GM12878 (cell line): ENCODE data around the gene U2AF2. TPM values are rescaled to one million over a fixed set of nuclear protein-coding genes. Genes with fewer than 3 reads are reported as not detected.

Source experiments
- ATAC-seq: fragments of 200-7000 bp; cut with Tn5 transposase; 3 replicates; pipeline ENCODE4 v1.9.1; 2020; ENCODE audit warnings: mild to moderate bottlenecking, moderate library complexity
- BruUV-seq: library from RNA; stranded (reverse); fragments of 400-500 nt; replicated peaks from 2 replicates; lab custom pipeline; 2021; lab: Mats Ljungman, UMichigan
- CTCF ChIA-PET: fragments of 300-600 bp; sonication (Branson Sonifier 250); formaldehyde crosslinking; extraction: SDS; loops from one replicate; lab custom pipeline; 2021; ENCODE audit warnings: inconsistent platforms; lab: Yijun Ruan, JAX
- POLR2A ChIA-PET: fragments of 350-600 bp; formaldehyde crosslinking; extraction: SDS; loops from one replicate; lab custom pipeline; 2021; ENCODE audit warnings: inconsistent platforms; lab: Charles Lee
- RAD21 ChIA-PET: fragments of 300-600 bp; sonication (Branson Sonifier 250); formaldehyde crosslinking; loops from one replicate; lab custom pipeline; 2023; ENCODE audit warnings: antibody characterized with exemption; ENCODE audit not compliant: unreplicated experiment; lab: Charles Lee
- SMC1A ChIA-PET: fragments of 300-600 bp; sonication (Branson Sonifier 250); formaldehyde crosslinking; loops from one replicate; lab custom pipeline; 2023; ENCODE audit not compliant: unreplicated experiment, uncharacterized antibody; lab: Charles Lee
- DNase-seq: peaks from one replicate; pipeline ENCODE4 v3.0.0-alpha.2; 2011; ENCODE audit warnings: low read depth, low spot score
- FAIRE-seq: peaks from 3 replicates; lab custom pipeline; 2011; peaks lifted over from hg19 to GRCh38; lab: Jason Lieb, UNC
- H2AFZ ChIP-seq: 2 replicates; pipeline ENCODE4 v1.6.0; 2011; ENCODE audit warnings: low read depth, low read length, control low read depth; ENCODE audit not compliant: control insufficient read depth
- H3K27ac ChIP-seq: 2 replicates; pipeline ENCODE4 v1.5.1; 2011; ENCODE audit warnings: control low read depth; ENCODE audit not compliant: control insufficient read depth, insufficient read depth
- H3K27me3 ChIP-seq, 2 experiments: replicated peaks in 1 of 2; 2 replicates each; pipeline versions ENCODE4 v1.6.0 to v1.6.1; 2011; ENCODE audit warnings: low read length in 1 of 2; ENCODE audit not compliant: control insufficient read depth in 2 of 2, insufficient read depth in 2 of 2
- H3K36me3 ChIP-seq, 2 experiments: 2 replicates each; pipeline ENCODE4 v1.5.1; 2011; ENCODE audit warnings: low read length in 1 of 2; ENCODE audit not compliant: control insufficient read depth in 2 of 2, insufficient read depth in 2 of 2
- H3K4me1 ChIP-seq: 2 replicates; pipeline ENCODE4 v1.6.1; 2011; ENCODE audit warnings: mild to moderate bottlenecking, low read length, moderate library complexity, mixed read lengths; ENCODE audit not compliant: control insufficient read depth, insufficient read depth
- H3K4me2 ChIP-seq: 2 replicates; pipeline ENCODE4 v1.6.0; 2011; ENCODE audit warnings: control low read depth; ENCODE audit not compliant: control insufficient read depth, insufficient read depth
- H3K4me3 ChIP-seq: fragments of 200-600 bp; sonication (generic); 2 replicates; pipeline ENCODE4 v1.5.1; 2016
- H3K79me2 ChIP-seq: 2 replicates; pipeline ENCODE4 v1.6.0; 2011; ENCODE audit warnings: low read length; ENCODE audit not compliant: control insufficient read depth, insufficient read depth
- H3K9ac ChIP-seq: 2 replicates; pipeline ENCODE4 v1.8.0; 2011; ENCODE audit warnings: low read length, control low read depth, mixed read lengths; ENCODE audit not compliant: control insufficient read depth, insufficient read depth
- H3K9me3 ChIP-seq: replicated peaks from 3 replicates; pipeline ENCODE4 v1.5.1; 2011; ENCODE audit warnings: mild to moderate bottlenecking, low read length; ENCODE audit not compliant: control insufficient read depth, insufficient read depth
- H4K20me1 ChIP-seq: 2 replicates; pipeline ENCODE4 v1.6.0; 2011; ENCODE audit not compliant: control insufficient read depth, insufficient read depth
- ATF7 ChIP-seq: fragments of 450-650 bp; IDR thresholded peaks from 2 replicates; pipeline ENCODE4 v1.6.1; 2016; ENCODE audit warnings: low read depth, mild to moderate bottlenecking
- BMI1 ChIP-seq: fragments of 450-650 bp; IDR thresholded peaks from 2 replicates; pipeline ENCODE4 v1.6.1; 2016; ENCODE audit warnings: mild to moderate bottlenecking, moderate library complexity, borderline replicate concordance
- CUX1 ChIP-seq: IDR thresholded peaks from 2 replicates; pipeline ENCODE4 v1.6.1; 2012; ENCODE audit warnings: improper control_type of control experiment, low read depth, low read length; ENCODE audit not compliant: insufficient replicate concordance
- ETV6 ChIP-seq, 2 experiments: fragments of 450-650 bp in 1 of 2; IDR thresholded peaks in 1 of 2; conservative IDR thresholded peaks in 1 of 2; 2 replicates each; pipeline ENCODE4 v1.6.1; 2014; ENCODE audit warnings: antibody characterized with exemption in 1 of 2, borderline replicate concordance in 1 of 2, low read depth in 1 of 2, mild to moderate bottlenecking in 1 of 2, moderate library complexity in 1 of 2
- HDAC2 ChIP-seq: fragments of 200-600 bp; sonication (generic); IDR thresholded peaks from 2 replicates; pipeline ENCODE4 v1.6.1; 2017
- HDGF ChIP-seq: fragments of 450-650 bp; IDR thresholded peaks from 2 replicates; pipeline ENCODE4 v1.6.1; 2016; ENCODE audit warnings: antibody characterized with exemption
- IKZF2 ChIP-seq, 2 experiments: fragments of 450-650 bp; IDR thresholded peaks; 2 replicates each; pipeline ENCODE4 v1.6.1; 2017; ENCODE audit warnings: mild to moderate bottlenecking in 2 of 2, moderate library complexity in 2 of 2
- KLF5 ChIP-seq: fragments of 450-650 bp; IDR thresholded peaks from 2 replicates; pipeline ENCODE4 v1.6.1; 2014; ENCODE audit warnings: mild to moderate bottlenecking; ENCODE audit not compliant: partially characterized antibody
- MEF2B ChIP-seq: fragments of 450-650 bp; IDR thresholded peaks from 2 replicates; pipeline ENCODE4 v1.6.1; 2018; ENCODE audit warnings: mild to moderate bottlenecking, moderate library complexity; ENCODE audit not compliant: partially characterized antibody, poor library complexity, severe bottlenecking
- MXI1 ChIP-seq: fragments of 150-350 bp; IDR thresholded peaks from 2 replicates; pipeline ENCODE4 v1.6.1; 2011; ENCODE audit warnings: low read depth, mild to moderate bottlenecking, inconsistent platforms, low read length, improper control_type of control experiment
- PBX3 ChIP-seq: IDR thresholded peaks from 2 replicates; pipeline ENCODE4 v1.6.1; 2011; ENCODE audit warnings: mild to moderate bottlenecking, low read depth, low read length, moderate library complexity; ENCODE audit not compliant: insufficient replicate concordance
- RCOR1 ChIP-seq: conservative IDR thresholded peaks from 2 replicates; pipeline ENCODE4 v1.6.1; 2012; ENCODE audit warnings: low read depth, low read length, improper control_type of control experiment
- SKIL ChIP-seq: fragments of 450-650 bp; IDR thresholded peaks from 2 replicates; pipeline ENCODE4 v1.6.1; 2017; ENCODE audit warnings: mild to moderate bottlenecking, low read depth, inconsistent platforms; ENCODE audit not compliant: poor library complexity, severe bottlenecking
- SPI1 ChIP-seq: IDR thresholded peaks from 2 replicates; pipeline ENCODE4 v1.6.1; 2011; ENCODE audit warnings: low read depth, mild to moderate bottlenecking, low read length, moderate library complexity, borderline replicate concordance; ENCODE audit not compliant: insufficient read depth
- WGBS: methylation state at CpG from one replicate; pipeline ENCODE4 v1.1.6; 2016; ENCODE audit warnings: low lambda C conversion rate; ENCODE audit not compliant: insufficient replicate concordance, insufficient coverage; ENCODE audit errors: missing lambda C conversion rate; 5-methylcytosine and 5-hydroxymethylcytosine counted together
- in situ Hi-C: fragments of 300-500 bp; cut with MboI; formaldehyde crosslinking; loops from 9 replicates; pipeline ENCODE4 v1.14.3; 2018; ENCODE audit warnings: mixed read lengths
- intact Hi-C: fragments of 100-400 bp; cut with micrococcal nuclease; formaldehyde crosslinking; loops from one replicate; pipeline ENCODE4 v1.14.2; 2022; ENCODE audit not compliant: unreplicated experiment
- polyA plus RNA-seq, 11 experiments: library from polyadenylated mRNA; depleted of rRNA in 4 of 11; unstranded in 6 of 11; stranded (reverse) in 5 of 11; fragments of >200 nt; fragmentation: Nextera tagmentation in 4 of 11; fragmentation: Illumina TruSeq in 1 of 11; extraction: Ambion mirVana in 4 of 11; extraction: Trizol in 1 of 11; gene quantifications; 1 replicate in 1 of 11; 2 replicates in 10 of 11; pipeline versions ENCODE4 v1.2.1 to v1.2.3, GENCODE V29; 2011 to 2016; ENCODE audit warnings: inconsistent platforms in 2 of 11, missing spikeins in 2 of 11, low read depth in 1 of 11
- total RNA-seq, 4 experiments: library from RNA; depleted of rRNA in 3 of 4; stranded (reverse); fragments of >200 nt in 3 of 4; fragmentation: Illumina TruSeq in 1 of 4; extraction: Trizol in 1 of 4; gene quantifications; 2 replicates each; pipeline versions ENCODE4 v1.2.1 to v1.2.3, GENCODE V29; 2013 to 2021

Gene U2AF2
- total and polyA plus RNA-seq, 10 of the 15 experiments (the other 5 are each of a cell fraction or from before 2014, with no cell fraction given), result 3.0 to 338 (median 130) TPM

- BruUV-seq, result no TSS peak
- FAIRE-seq (no peak), DNase-seq (no peak), ATAC-seq (peak; percentile 65)
- in situ Hi-C loops, result no loop called here
- Histone ChIP-seq H3K27me3 (no peaks in the 10 kb centered on the region), H3K9me3 (peaks cover 2% of the 10 kb centered on the region; the same call in 1 of the 3 replicates), H3K4me2 (peak overlapping the region; percentile 12; the same call in 1 of the 2 replicates), H3K4me3 (no peak overlapping the region), H2AFZ (no peak overlapping the region), H3K27ac (no peak overlapping the region), H3K4me1 (peaks cover 4% of the 10 kb centered on the region), H4K20me1 (peaks cover 3% of the 10 kb centered on the region; the same call in 1 of the 2 replicates), H3K36me3 (peaks cover 12% of the 10 kb centered on the region in 2 experiments), H3K79me2 (peaks cover 18% of the 10 kb centered on the region), H3K9ac (no peak overlapping the region)
- ChIA-PET CTCF (interaction anchor here (0.7 to 3.0 kb wide), 5 partner anchors 15 to 98 kb away, joined by 3 to 11 read pairs (median 4); no protein-coding TSS in a partner anchor), SMC1A (interaction anchor here (1.5 kb wide), 1 partner anchor 21 kb away, joined by 3 read pairs; no protein-coding TSS in a partner anchor), RAD21 (interaction anchor here (1.3 kb wide), 1 partner anchor 20 kb away, joined by 3 read pairs; no protein-coding TSS in a partner anchor), POLR2A (interaction anchor here (1.4 kb wide), 1 partner anchor 12 kb away, joined by 7 read pairs; the partner anchor contains the start of gene ZNF784)
- intact Hi-C loops, result no loop called here
- 55% methylated on average over 3 of the region's 3 CpGs for WGBS
- TF ChIP-seq PBX3 (no peak), KLF5 (no peak), BMI1 (no peak), ATF7 (0 out of 2 replicates have a peak, but pooled peaks have one; percentile 29), IKZF2 (IDR thresholded peaks at IDR 0.05) (no peak), HDGF (no peak), CUX1 (no peak), RCOR1 (no peak), SKIL (no peak), MEF2B (no peak), HDAC2 (no peak), ETV6 (conservative IDR thresholded peaks at IDR 0.05 in 1 of 2, IDR thresholded peaks at IDR 0.05 in 1 of 2; ENCODE audit: borderline replicate concordance in 1 of 2, low read depth in 1 of 2) (no peak), SPI1 (peak; percentile 52; the same call in 1 of the 2 replicates), MXI1 (no peak)
These were observed 42.7 kb upstream of the U2AF2 start for GRCh38 chr19:55611983-55612645.
